Spleen (tissue), 11 donors: ENCODE data around the gene KCNJ9. TPM values are rescaled to one million over a fixed set of nuclear protein-coding genes. Genes with fewer than 3 reads are reported as not detected.

Source experiments
- DNase-seq: peaks from one replicate; pipeline ENCODE4 v3.0.0-alpha.2; 2020
- H3K27ac ChIP-seq, 8 donors: fragments of 200-600 bp; sonication (generic) in 7 of 8; 1 replicate in 4 of 8; 2 replicates in 4 of 8; pipeline versions ENCODE4 v1.5.0 to v1.8.0; 2016 to 2021; ENCODE audit warnings: inconsistent platforms in 4 of 8, mild to moderate bottlenecking in 4 of 8, moderate library complexity in 1 of 8
- H3K27me3 ChIP-seq, 7 donors: fragments of 200-600 bp; sonication (generic) in 6 of 7; replicated peaks in 1 of 7; 1 replicate in 4 of 7; 2 replicates in 3 of 7; pipeline versions ENCODE4 v1.5.0 to v1.8.0; 2016 to 2021; ENCODE audit warnings: inconsistent platforms in 3 of 7, mild to moderate bottlenecking in 1 of 7
- H3K36me3 ChIP-seq, 6 donors: fragments of 200-600 bp; sonication (generic) in 5 of 6; 1 replicate in 4 of 6; 2 replicates in 2 of 6; pipeline versions ENCODE4 v1.5.0 to v1.8.0; 2016 to 2021; ENCODE audit warnings: inconsistent platforms in 2 of 6
- H3K4me1 ChIP-seq, 6 donors: fragments of 200-600 bp; sonication (generic) in 5 of 6; 1 replicate in 3 of 6; 2 replicates in 3 of 6; pipeline versions ENCODE4 v1.5.0 to v1.8.0; 2016 to 2021; ENCODE audit warnings: inconsistent platforms in 3 of 6
- H3K4me3 ChIP-seq, 8 donors: fragments of 200-600 bp; sonication (generic) in 7 of 8; 1 replicate in 4 of 8; 2 replicates in 4 of 8; pipeline versions ENCODE4 v1.5.0 to v1.8.0; 2016 to 2021; ENCODE audit warnings: inconsistent platforms in 4 of 8, mild to moderate bottlenecking in 4 of 8, moderate library complexity in 2 of 8
- H3K9me3 ChIP-seq, 8 donors: fragments of 200-600 bp; sonication (generic) in 7 of 8; 1 replicate in 4 of 8; 2 replicates in 4 of 8; pipeline versions ENCODE4 v1.5.0 to v1.8.0; 2016 to 2021; ENCODE audit warnings: inconsistent platforms in 4 of 8
- CTCF ChIP-seq, 11 experiments: fragments of 200-600 bp in 7 of 11; fragments of 450-650 bp in 4 of 11; sonication (generic) in 4 of 11; IDR thresholded peaks in 8 of 11; conservative IDR thresholded peaks in 3 of 11; 1 replicate in 7 of 11; 2 replicates in 4 of 11; pipeline versions ENCODE4 v1.4.0 to v1.8.0; 2016 to 2021; ENCODE audit warnings: antibody characterized with exemption in 11 of 11, inconsistent platforms in 4 of 11, mild to moderate bottlenecking in 1 of 11
- POLR2A ChIP-seq, 3 donors: fragments of 450-650 bp; IDR thresholded peaks; one replicate each; pipeline ENCODE4 v1.5.1; 2017; ENCODE audit warnings: antibody characterized with exemption in 3 of 3, mild to moderate bottlenecking in 1 of 3
- POLR2AphosphoS5 ChIP-seq, 3 donors: sonication (generic); formaldehyde crosslinking; IDR thresholded peaks; one replicate each; pipeline ENCODE4 v1.5.1; 2017; ENCODE audit warnings: antibody characterized with exemption in 3 of 3
- WGBS, 5 donors: extraction: QIAGEN DNeasy Blood & Tissue Kit in 3 of 5; methylation state at CpG; one replicate each; pipeline versions ENCODE4 v1.1.5 to v1.1.7; 2013 to 2018; 5-methylcytosine and 5-hydroxymethylcytosine counted together
- intact Hi-C: fragments of 100-400 bp; cut with DNase I; formaldehyde crosslinking; loops from one replicate; pipeline ENCODE4 v1.15.0; 2023; ENCODE audit warnings: low total_unique reads
- polyA plus RNA-seq, 3 donors: library from polyadenylated mRNA; stranded (reverse); fragments of 200-250 nt; gene quantifications; one replicate each; pipeline ENCODE4 v1.2.1, GENCODE V29; 2013
- total RNA-seq, 7 donors: library from RNA; depleted of rRNA in 3 of 7; stranded (reverse); fragments of >200 nt in 3 of 7; fragmentation: NEBNext Ultra II Directional in 4 of 7; extraction: Animal tissue kit (Norgen Biotek cat#: 25700) in 4 of 7; gene quantifications; one replicate each; pipeline versions ENCODE4 v1.1.0 to v1.2.1, GENCODE V29; 2016 to 2021
- donor health status: healthy with polysubstance abuse.
- donor health status: DM: no; HTN: no; CAD: no; lungs with moderate emphysema.
- donor health status: DM: no; HTN: no; CAD: no.
- donor health status: Bipolar disorder and iron deficiency.
- donor health status: healthy.
- donor health status: DM: no; HTN: no; CAD: no.
- donor health status: DM: yes; HTN: yes; CAD: no.

The KCNJ9 gene
- total and polyA plus RNA-seq, 10 donors = not detected

- 78 to 91% (median 90%) methylated on average over 11 to 21 of the region's 21 CpGs for WGBS, 5 donors
- Histone ChIP-seq H3K27ac (no peak overlapping the region), H3K4me1 (peaks cover 14 to 45% (median 23%) of the 10 kb centered on the region in 6 donors), H3K4me3 (no peak overlapping the region), H3K27me3 (no peaks in the 10 kb centered on the region), H3K36me3 (peaks cover 0 to 70% (median 44%) of the 10 kb centered on the region in 6 donors), H3K9me3 (no peaks in the 10 kb centered on the region)
- peak; percentile 71 for DNase-seq
- no peak for TF ChIP-seq POLR2AphosphoS5 (IDR thresholded peaks at IDR 0.05)
- TF ChIP-seq POLR2A (IDR thresholded peaks at IDR 0.05) = no peak
- TF ChIP-seq CTCF (IDR thresholded peaks at IDR 0.05 in 8 of 11, conservative IDR thresholded peaks at IDR 0.05 in 3 of 11) = no peak
- intact Hi-C loops = loop anchor here (10.0 kb wide), 1 partner anchor 309 kb away; the partner anchor contains the start of gene DUSP23
Observed at GRCh38 chr1:160093624-160094290, 12.4 kb downstream of the KCNJ9 start.

GRCh38 chr1:160094291-160094625 lies 12.9 kb downstream of the KCNJ9 start:
- DNase-seq = no peak
- H3K27me3 ChIP-seq = no peaks in the 10 kb centered on the region
- no peaks in the 10 kb centered on the region for H3K9me3 ChIP-seq
- TF ChIP-seq POLR2AphosphoS5 (IDR thresholded peaks at IDR 0.05) = no peak
- TF ChIP-seq POLR2A (IDR thresholded peaks at IDR 0.05) = no peak
- no peak for TF ChIP-seq CTCF (IDR thresholded peaks at IDR 0.05 in 8 of 11, conservative IDR thresholded peaks at IDR 0.05 in 3 of 11)
- no peak overlapping the region for H3K4me3 ChIP-seq
- 90 to 96% (median 95%) methylated on average over 4 of the region's 4 CpGs for WGBS, 5 donors
- intact Hi-C loops = loop anchor here (10.0 kb wide), 1 partner anchor 309 kb away; the partner anchor contains the start of gene DUSP23
- H3K4me1 ChIP-seq = peaks cover 14 to 48% (median 25%) of the 10 kb centered on the region in 6 donors
- no peak overlapping the region for H3K27ac ChIP-seq
- H3K36me3 ChIP-seq = peaks cover 0 to 65% (median 42%) of the 10 kb centered on the region in 6 donors

GRCh38 chr1:160094806-160095205 lies 13.5 kb downstream of the KCNJ9 start:
- TF ChIP-seq POLR2A (IDR thresholded peaks at IDR 0.05) = no peak
- no peak for TF ChIP-seq CTCF (IDR thresholded peaks at IDR 0.05 in 8 of 11, conservative IDR thresholded peaks at IDR 0.05 in 3 of 11)
- no peak for TF ChIP-seq POLR2AphosphoS5 (IDR thresholded peaks at IDR 0.05)
- H3K9me3 ChIP-seq = no peaks in the 10 kb centered on the region
- intact Hi-C loops = loop anchor here (10.0 kb wide), 1 partner anchor 310 kb away; the partner anchor contains the start of gene DUSP23

GRCh38 chr1:160095382-160096105 lies 14.2 kb downstream of the KCNJ9 start:
- H3K36me3 ChIP-seq = peaks cover 0 to 52% (median 42%) of the 10 kb centered on the region in 6 donors
- TF ChIP-seq POLR2A (IDR thresholded peaks at IDR 0.05) (no peak), CTCF (IDR thresholded peaks at IDR 0.05 in 8 of 11, conservative IDR thresholded peaks at IDR 0.05 in 3 of 11) (no peak)
- H3K4me1 ChIP-seq = peaks cover 18 to 58% (median 31%) of the 10 kb centered on the region in 6 donors
- DNase-seq = peak; percentile 66
- no peak overlapping the region for H3K27ac ChIP-seq
- 89 to 98% (median 96%) methylated on average over 2 to 4 of the region's 4 CpGs for WGBS, 5 donors
- H3K27me3 ChIP-seq = no peaks in the 10 kb centered on the region
- H3K9me3 ChIP-seq = no peaks in the 10 kb centered on the region
- intact Hi-C loops = loop anchor here (10.0 kb wide), 1 partner anchor 311 kb away; the partner anchor contains the start of gene DUSP23
- no peak overlapping the region for H3K4me3 ChIP-seq

More at GRCh38 chr1:160094806-160095205, 13.5 kb downstream of the KCNJ9 start:
- Histone ChIP-seq H3K36me3 (peaks cover 0 to 60% (median 42%) of the 10 kb centered on the region in 6 donors), H3K4me3 (no peak overlapping the region), H3K27ac (no peak overlapping the region), H3K4me1 (peaks cover 18 to 53% (median 31%) of the 10 kb centered on the region in 6 donors), H3K27me3 (no peaks in the 10 kb centered on the region)
- DNase-seq = peak; percentile 74
- WGBS, 5 donors = 93 to 97% (median 95%) methylated on average over 14 of the region's 14 CpGs
